ENCODE data around the gene ASIC5.

DNA sequence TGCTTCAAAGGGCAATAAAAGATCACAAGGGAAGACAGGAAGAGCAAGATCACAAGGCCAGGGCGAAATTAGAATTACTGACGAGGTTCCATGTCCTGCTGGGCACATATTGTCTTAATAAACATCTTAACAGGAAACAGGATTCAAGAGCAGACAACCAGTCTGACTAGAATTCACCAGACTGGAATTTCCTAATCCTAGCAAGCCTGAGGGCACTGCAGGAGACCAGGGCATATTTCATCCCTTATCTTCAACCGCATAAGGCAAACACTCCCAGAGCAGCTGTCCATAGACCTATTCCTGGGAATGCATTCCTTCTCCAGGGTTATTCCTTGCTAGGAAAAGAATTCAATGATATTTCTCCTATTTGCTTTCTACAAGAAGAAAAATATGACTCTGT lies 25.0 kb upstream of the ASIC5 start:
- TF ChIP-seq YY1 (IDR thresholded peaks at IDR 0.05; ENCODE audit: insufficient read depth, insufficient read length) (no peak), SUZ12 (IDR thresholded peaks at IDR 0.05; ENCODE audit: extremely low read depth, insufficient read depth, insufficient read length) (no peak)
